ENCODE results near the gene ADCY6. TPM values are rescaled to one million over a fixed set of nuclear protein-coding genes. Genes with fewer than 3 reads are reported as not detected.

ADCY6 gene
- total and polyA plus RNA-seq, 2 of the 4 experiments (the other 2 are of a cell fraction), result 18.5 to 34.4 TPM

DNA sequence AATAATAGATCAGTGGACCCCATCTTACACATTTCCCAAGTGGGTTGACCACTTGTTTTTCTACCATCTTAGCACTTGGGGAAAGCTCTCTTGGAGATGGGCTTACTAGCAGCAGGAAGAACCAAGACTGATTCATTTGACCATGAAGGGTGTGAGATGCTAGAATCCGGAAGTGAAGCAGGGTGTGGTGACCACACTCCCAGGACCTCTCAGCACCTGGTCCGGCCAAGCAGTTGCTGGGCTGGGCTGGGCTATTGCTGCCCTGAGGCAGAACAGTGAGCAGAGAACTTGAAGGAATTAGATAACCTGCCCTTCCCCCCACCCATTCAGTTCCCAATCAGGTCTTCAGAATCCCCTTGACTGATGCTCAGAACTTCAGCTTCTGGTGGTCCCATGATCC lies 24.4 kb downstream of the ADCY6 start:
- H3K4me1 ChIP-seq (ENCODE audit: control insufficient read depth, insufficient read depth, low read length), result peaks cover 7% of the 10 kb centered on the region; the same call in 1 of the 2 replicates
- H3K9me1 ChIP-seq (ENCODE audit: insufficient read depth, low read length), result peaks cover 21% of the 10 kb centered on the region
- DNase-seq (no peak), ATAC-seq (ENCODE audit: low read depth) (no peak)
- WGBS, 2 experiments (ENCODE audit: extremely low coverage in 2 of 2, insufficient read length in 1 of 2), result no CpG with 5 or more reads among the region's 2 CpGs
- no peak overlapping the region for H3K18ac ChIP-seq (ENCODE audit: low read depth, low read length)
- H3K9me3 ChIP-seq (ENCODE audit: control insufficient read depth, insufficient read depth, low read length), result no peaks in the 10 kb centered on the region
- H3K56ac ChIP-seq (ENCODE audit: extremely low read depth, insufficient read depth, low read length), result no peak overlapping the region
- H2AFZ ChIP-seq (replicated peaks; ENCODE audit: low read length, poor library complexity), result no peak overlapping the region
- H2BK5ac ChIP-seq (ENCODE audit: low read depth, low read length, poor library complexity, severe bottlenecking), result no peak overlapping the region
- no peak overlapping the region for H2BK15ac ChIP-seq (ENCODE audit: low read depth, low read length)
- H4K8ac ChIP-seq (ENCODE audit: low read depth in 2 of 2, low read length in 2 of 2), result no peak overlapping the region
- H4K5ac ChIP-seq (ENCODE audit: low read depth, low read length), result no peak overlapping the region
- H4K20me1 ChIP-seq (ENCODE audit: insufficient read depth, low read length), result peaks cover 11% of the 10 kb centered on the region; the same call in 1 of the 2 replicates
- H3K4me3 ChIP-seq (ENCODE audit: insufficient read depth, low read depth, low read length), result no peak overlapping the region
- H3K27ac ChIP-seq (ENCODE audit: insufficient read depth, low read length), result no peak overlapping the region
- no peak overlapping the region for H3K4me2 ChIP-seq (ENCODE audit: low read depth, low read length)
- intact Hi-C loops (cut with micrococcal nuclease), result no loop called here
- ChIA-PET CTCF (interaction anchor here (0.6 kb wide), 1 partner anchor 37 kb away, joined by 4 read pairs; no protein-coding TSS in a partner anchor), POLR2A (ENCODE audit: unreplicated experiment) (no interaction called here)
- H3K4ac ChIP-seq (ENCODE audit: low read depth, low read length), result no peak overlapping the region
- H2BK120ac ChIP-seq (ENCODE audit: low read depth, low read length), result no peak overlapping the region
- BruUV-seq (replicated peaks), result no TSS peak
- peaks cover 0 to 8% of the 10 kb centered on the region in 2 experiments; a peak in 1 of 4 replicates for H3K79me1 ChIP-seq (ENCODE audit: low read depth in 1 of 2, low read length in 2 of 2)
- H2BK20ac ChIP-seq (ENCODE audit: low read depth, low read length), result no peak overlapping the region
- H3K27me3 ChIP-seq (ENCODE audit: control insufficient read depth, insufficient read depth, low read length), result no peaks in the 10 kb centered on the region
- H4K91ac ChIP-seq (ENCODE audit: insufficient read depth, low read depth, low read length), result no peak overlapping the region
- no peak overlapping the region; the same call in 1 of the 2 replicates for H2AK5ac ChIP-seq (ENCODE audit: low read depth, low read length)
- no peak for TF ChIP-seq RCOR1 (IDR thresholded peaks at IDR 0.05; ENCODE audit: insufficient replicate concordance, low read length)
- H3K14ac ChIP-seq (replicated peaks; ENCODE audit: low read depth, low read length), result no peak overlapping the region
- no peak overlapping the region for H3K9ac ChIP-seq (ENCODE audit: low read depth, low read length)
- in situ Hi-C loops (cut with MboI; ENCODE audit: low sequenced_read_pairs), result no loop called here
- H3K36me3 ChIP-seq (ENCODE audit: control insufficient read depth, insufficient read depth, low read length), result peaks cover 33% of the 10 kb centered on the region
- no peak overlapping the region for H3K23ac ChIP-seq (ENCODE audit: low read depth, low read length)
- dilution Hi-C loops (cut with HindIII; ENCODE audit: low sequenced_read_pairs, unreplicated experiment), result no loop called here
- no peak overlapping the region for H2AK9ac ChIP-seq (replicated peaks; ENCODE audit: low read depth, low read length, poor library complexity)

Data from IMR-90 (cell line).